Fibroblast of skin of right quadriceps (primary cell): ENCODE measurements around the gene RORC.
A peak's percentile ranks its signal among the peaks of the same experiment; 100 is the strongest.
"Not testable (repeated sequence)": the region's sequence is repeated elsewhere in the genome, so short reads cannot be mapped to it uniquely, and the experiment has no call there.

Source experiments
- DNase-seq: peaks from one replicate; pipeline ENCODE4 v3.0.0-alpha.2; 2013

The RORC gene

DNA sequence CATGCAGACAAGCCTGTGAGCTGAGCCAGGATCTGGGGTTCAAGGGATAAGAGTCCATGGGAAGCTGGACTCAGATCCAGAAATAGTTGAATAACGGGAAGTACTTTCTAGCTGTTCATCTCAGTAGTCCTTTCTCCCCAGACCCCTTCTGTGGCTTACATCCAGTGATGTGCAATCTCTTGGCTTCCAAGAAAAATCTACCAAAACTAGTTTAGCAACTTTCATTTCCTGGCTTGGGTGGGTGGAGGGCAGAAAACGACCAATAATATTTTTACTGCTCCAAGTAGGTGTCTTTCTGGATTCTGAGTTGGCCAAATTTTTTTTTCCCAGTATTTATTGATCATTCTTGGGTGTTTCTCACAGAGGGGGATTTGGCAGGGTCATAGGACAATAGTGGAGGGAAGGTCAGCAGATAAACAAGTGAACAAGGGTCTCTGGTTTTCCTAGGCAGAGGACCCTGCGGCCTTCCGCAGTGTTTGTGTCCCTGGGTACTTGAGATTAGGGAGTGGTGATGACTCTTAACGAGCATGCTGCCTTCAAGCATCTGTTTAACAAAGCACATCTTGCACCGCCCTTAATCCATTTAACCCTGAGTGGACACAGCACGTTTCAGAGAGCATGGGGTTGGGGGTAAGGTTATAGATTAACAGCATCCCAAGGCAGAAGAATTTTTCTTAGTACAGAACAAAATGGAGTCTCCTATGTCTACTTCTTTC is 63.1 kb downstream of the RORC start:
- not testable (repeated sequence) for DNase-seq

DNA sequence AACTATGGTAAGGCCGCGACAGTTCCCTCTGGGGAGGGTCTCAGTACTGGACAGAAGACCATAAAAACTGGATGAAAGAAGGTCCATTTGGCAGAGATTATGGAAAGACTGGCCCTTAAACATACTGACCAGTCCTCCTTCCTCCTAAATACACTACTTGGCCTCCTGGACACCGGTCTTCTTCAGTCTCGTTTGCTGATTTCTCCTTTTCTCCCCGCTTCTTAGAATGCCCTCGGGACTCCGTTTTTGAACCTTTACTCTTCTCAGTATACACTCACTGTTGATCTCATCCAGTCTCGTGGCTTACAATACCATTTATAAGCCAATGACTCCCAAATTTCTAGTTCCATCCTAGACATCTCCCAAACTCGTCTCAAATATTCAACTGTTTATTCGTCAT is 67.6 kb downstream of the RORC start:
- no peak for DNase-seq

DNA sequence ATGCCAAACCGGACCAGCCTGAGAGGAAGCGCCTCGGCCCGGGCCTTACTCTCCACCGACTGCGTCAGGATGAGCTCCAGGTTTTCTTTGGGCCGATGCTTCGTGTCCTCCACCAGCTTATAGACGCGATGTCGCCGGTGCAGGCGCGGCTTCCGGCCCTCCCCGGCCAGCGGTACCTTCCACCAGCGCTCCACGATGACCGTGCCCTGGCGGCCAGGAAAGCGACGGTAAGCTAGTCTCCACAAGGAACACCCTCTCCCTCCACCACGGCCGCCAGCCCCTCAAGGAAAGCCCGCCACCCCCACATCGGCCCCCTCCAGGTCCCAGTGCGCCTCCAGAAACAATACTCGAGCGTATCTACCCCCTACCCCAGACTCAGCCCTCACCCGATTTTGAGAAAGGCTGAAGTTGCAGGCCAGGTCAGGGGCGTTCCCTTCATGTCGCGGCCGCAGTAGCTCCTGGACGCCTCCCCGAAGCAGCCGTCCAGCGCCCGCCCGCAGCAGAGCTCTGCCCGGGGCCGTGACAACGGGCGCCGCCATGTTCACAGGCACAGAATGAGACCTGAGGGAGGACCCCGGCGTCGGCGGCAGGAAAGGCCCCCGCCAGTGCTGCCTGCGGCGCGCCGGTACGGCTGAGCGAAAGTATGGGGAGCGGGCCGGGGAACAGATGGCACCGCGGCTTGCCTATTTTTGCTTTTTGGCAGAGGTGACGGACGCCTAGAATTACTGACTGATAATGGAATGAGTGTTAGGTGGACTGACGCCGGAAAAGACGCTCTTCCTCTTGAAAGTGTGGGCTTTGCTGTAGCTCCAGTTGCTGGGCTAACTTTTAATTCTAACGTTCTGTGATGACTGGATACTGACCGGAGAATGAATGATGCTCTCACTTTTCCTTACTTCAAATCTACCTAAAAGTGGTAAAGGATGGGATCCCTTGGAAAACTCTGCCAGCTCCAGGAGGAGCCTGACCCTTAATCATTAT is 68.4 kb downstream of the RORC start, which contains the start of gene MRPL9:
TSS of gene MRPL9 (minus strand) at position 556 of the 981 bp plus-strand sequence. CDS start at position 539, 17 bp downstream.
- peak; percentile 81 for DNase-seq

DNA sequence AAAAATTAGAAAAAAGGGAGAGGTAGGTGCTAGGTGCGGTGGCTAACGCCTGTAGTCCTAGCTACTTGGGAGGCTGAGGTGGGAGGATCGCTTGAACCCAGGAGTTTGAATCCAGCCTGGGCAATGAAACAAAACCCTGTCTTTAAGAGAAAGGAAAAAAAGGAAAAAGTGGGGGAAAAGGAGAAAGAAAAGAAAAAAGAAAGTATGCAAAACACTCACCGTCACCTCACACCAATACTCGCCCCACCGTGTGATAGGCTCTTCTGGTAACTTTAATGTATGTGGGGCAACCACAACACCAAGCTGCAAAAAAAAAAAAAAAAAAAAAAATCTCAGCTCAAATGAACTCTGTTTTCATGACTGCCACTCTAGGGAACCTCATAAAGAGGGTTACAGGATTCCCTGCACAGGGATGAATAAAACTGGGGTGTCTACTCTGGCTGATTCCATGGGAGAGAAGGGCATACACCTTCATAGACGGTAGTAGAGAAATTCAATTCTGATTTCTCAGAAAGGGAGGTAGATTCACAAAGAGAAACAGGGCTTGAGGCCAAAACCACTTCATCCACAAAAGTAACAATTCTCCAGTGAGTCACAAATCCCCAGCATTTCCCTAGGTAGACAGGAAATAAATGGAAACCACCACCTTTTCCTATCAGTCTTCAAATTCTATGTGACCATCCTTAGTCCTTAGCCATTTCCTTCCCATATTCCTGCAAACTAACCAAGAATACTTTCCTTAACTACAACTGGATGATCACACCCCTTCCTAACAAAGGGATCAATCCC is 70.8 kb downstream of the RORC start:
- no peak for DNase-seq

DNA sequence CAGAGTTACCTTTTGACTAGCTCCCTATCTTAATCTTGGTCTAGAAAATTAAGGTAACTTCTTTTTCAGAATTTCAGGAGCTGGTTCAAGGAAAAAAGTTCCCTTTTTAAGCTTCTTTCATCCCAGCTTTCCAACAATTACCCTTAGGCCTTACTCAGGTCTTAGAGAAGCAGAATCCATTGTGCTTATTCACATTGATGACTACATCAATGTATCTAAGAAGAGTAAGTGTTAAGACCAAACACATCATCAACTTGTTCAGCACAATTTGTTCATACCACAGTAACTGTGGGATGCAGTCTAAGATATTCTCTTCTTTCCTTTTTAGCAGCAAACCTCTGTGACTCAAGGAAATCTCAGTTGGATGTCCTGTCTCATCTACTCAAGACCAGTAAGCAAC is 72.4 kb downstream of the RORC start:
- no peak for DNase-seq

DNA sequence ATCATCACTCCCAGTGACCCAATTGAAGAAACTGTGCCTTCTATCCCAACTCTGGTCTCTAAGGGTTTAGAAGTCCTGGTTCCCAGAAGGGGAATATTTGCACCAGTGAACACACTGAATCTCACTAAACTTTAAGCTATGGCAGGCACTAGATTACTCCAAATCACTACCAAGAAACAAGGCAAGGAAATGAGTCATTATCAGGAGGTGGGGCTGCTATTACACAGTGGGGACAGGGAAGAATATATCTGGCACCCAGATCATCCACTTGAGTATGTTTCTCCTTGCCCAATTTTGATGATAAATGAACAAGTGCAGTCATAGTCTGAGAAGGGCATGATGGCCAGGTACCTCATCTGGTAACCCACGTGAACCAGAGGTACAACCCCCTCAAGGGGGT is 75.3 kb downstream of the RORC start:
- peak; percentile 8 for DNase-seq
